CD4-positive, CD25-positive, alpha-beta regulatory T cell (primary cell): Measurements from ENCODE around the gene BMP2K. TPM values are rescaled to one million over a fixed set of nuclear protein-coding genes. Genes with fewer than 3 reads are reported as not detected.

ENCODE experiments used
- ATAC-seq, 2 donors: fragments of 150-1000 bp; cut with Tn5 transposase; one replicate each; pipeline ENCODE4 v1.10.0; 2021; ENCODE audit warnings: low read depth in 2 of 2, moderate number of reproducible peaks in 2 of 2, moderate library complexity in 1 of 2
- DNase-seq, 3 donors: peaks; one replicate each; pipeline versions ENCODE4 v3.0.0 to v3.0.0-alpha.2; 2012 to 2022; ENCODE audit warnings: mixed read lengths in 1 of 3
- H3K27ac ChIP-seq: one replicate; pipeline ENCODE4 v1.7.0; 2013; ENCODE audit warnings: mild to moderate bottlenecking, low read length; ENCODE audit not compliant: insufficient read depth, poor library complexity, severe bottlenecking
- H3K27me3 ChIP-seq: one replicate; pipeline ENCODE4 v1.7.0; 2013; ENCODE audit warnings: low read length; ENCODE audit not compliant: control insufficient read depth, insufficient read depth
- H3K36me3 ChIP-seq: one replicate; pipeline ENCODE4 v1.7.0; 2013; ENCODE audit warnings: mild to moderate bottlenecking, low read length, moderate library complexity; ENCODE audit not compliant: control insufficient read depth, insufficient read depth
- H3K4me1 ChIP-seq: 2 replicates; pipeline ENCODE4 v1.7.0; 2013; ENCODE audit warnings: mild to moderate bottlenecking, low read length; ENCODE audit not compliant: insufficient read depth, control insufficient read depth, poor library complexity, severe bottlenecking
- H3K4me3 ChIP-seq: one replicate; pipeline ENCODE4 v1.7.0; 2013; ENCODE audit warnings: low read depth, mild to moderate bottlenecking, low read length, moderate library complexity
- H3K9me3 ChIP-seq, 2 experiments: 1 replicate in 1 of 2; 2 replicates in 1 of 2; pipeline ENCODE4 v1.7.0; 2013; ENCODE audit warnings: low read length in 2 of 2, mild to moderate bottlenecking in 1 of 2, moderate library complexity in 1 of 2; ENCODE audit not compliant: control insufficient read depth in 2 of 2
- H3K27ac Mint-ChIP-seq, 3 donors: one replicate each; pipeline ENCODE4 v1.8.0; 2020 to 2022; ENCODE audit warnings: mild to moderate bottlenecking in 3 of 3, mixed read lengths in 3 of 3, moderate library complexity in 2 of 3
- H3K27me3 Mint-ChIP-seq: one replicate; pipeline ENCODE4 v1.8.0; 2022; ENCODE audit warnings: mild to moderate bottlenecking, mixed read lengths
- H3K36me3 Mint-ChIP-seq: one replicate; pipeline ENCODE4 v1.8.0; 2020; ENCODE audit warnings: mixed read lengths
- H3K4me1 Mint-ChIP-seq, 4 donors: one replicate each; pipeline ENCODE4 v1.8.0; 2020 to 2022; ENCODE audit warnings: mixed read lengths in 4 of 4, mild to moderate bottlenecking in 1 of 4
- H3K4me3 Mint-ChIP-seq, 4 donors: one replicate each; pipeline ENCODE4 v1.8.0; 2020 to 2022; ENCODE audit warnings: mild to moderate bottlenecking in 4 of 4, mixed read lengths in 4 of 4, moderate library complexity in 3 of 4
- H3K9me3 Mint-ChIP-seq, 7 donors: one replicate each; pipeline ENCODE4 v1.8.0; 2020 to 2022; ENCODE audit warnings: mixed read lengths in 7 of 7, mild to moderate bottlenecking in 3 of 7, moderate library complexity in 2 of 7
- polyA plus RNA-seq, 4 donors: library from polyadenylated mRNA; unstranded; fragments of 300-500 nt; fragmentation: Illumina TruSeq; gene quantifications; one replicate each; pipeline ENCODE4 v1.2.3, GENCODE V29; 2021
- total RNA-seq: library from RNA; stranded (reverse); gene quantifications from one replicate; pipeline ENCODE4 v1.2.3, GENCODE V29; 2022

The BMP2K gene
- total and polyA plus RNA-seq, 5 donors from 2014 or later: 1.2 to 7.8 (median 2.0) TPM

DNA sequence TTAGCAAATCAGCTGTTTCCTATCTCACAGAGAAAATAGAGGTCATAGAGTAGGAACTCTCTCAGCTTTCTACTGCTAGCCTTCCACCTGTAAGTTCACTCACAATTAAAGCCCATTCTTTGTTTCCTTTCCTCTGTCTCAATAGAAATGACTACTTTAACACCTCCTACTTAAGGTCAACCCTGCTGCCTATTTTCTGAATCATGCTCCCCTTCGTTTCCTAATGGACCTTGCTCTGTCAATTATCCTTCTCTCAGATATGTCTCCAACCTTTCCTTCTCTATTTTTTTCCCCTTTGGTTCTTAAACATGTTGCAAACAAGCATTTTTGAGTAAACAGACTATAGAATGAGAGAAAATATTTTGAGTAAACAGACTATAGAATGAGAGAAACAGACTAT lies 168.2 kb downstream of the BMP2K start:
- DNase-seq: no peak
- H3K4me1 Mint-ChIP-seq: peaks cover 0 to 15% (median 6%) of the 10 kb centered on the region in 4 donors
- H3K27ac ChIP-seq: no peak overlapping the region
- peaks cover 0 to 2% (median 0%) of the 10 kb centered on the region in 7 donors for H3K9me3 Mint-ChIP-seq
- H3K36me3 ChIP-seq: no peaks in the 10 kb centered on the region
- peaks cover 50% of the 10 kb centered on the region for H3K27me3 Mint-ChIP-seq
- peaks cover 8% of the 10 kb centered on the region for H3K4me1 ChIP-seq
- peaks cover 22% of the 10 kb centered on the region for H3K27me3 ChIP-seq
- no peak for ATAC-seq
- peak overlapping the region in 2 of 4 donors; percentile 18 to 27 for H3K4me3 Mint-ChIP-seq
- no peak overlapping the region for H3K27ac Mint-ChIP-seq
- peaks cover 3% of the 10 kb centered on the region for H3K36me3 Mint-ChIP-seq
- H3K4me3 ChIP-seq: no peak overlapping the region
- H3K9me3 ChIP-seq: no peaks in the 10 kb centered on the region

DNA sequence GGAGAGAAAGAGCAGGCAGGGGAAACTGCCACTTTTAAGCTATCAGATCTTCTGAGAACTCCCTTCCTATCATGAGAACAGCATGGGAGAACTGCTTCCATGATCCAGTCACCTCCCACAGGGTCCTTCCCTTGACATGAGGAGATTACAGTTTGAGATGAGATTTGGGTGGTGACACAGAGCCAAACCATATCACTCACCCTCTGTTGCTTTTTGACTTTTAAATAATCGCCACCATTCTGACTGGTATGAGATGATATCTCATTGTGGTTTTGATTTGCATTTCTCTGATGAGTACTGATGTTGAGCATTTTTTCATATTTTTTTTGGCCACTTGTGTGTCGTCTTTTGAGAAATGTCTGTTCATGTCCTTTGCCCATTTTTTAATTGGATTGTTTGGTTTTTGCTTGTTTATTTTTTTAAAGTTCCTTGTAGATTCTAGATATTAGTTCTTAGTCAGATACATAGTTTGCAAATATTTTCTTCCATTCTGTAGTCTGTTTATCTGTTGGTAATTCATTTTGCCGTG lies 169.6 kb downstream of the BMP2K start:
- Histone ChIP-seq H3K27ac (no peak overlapping the region), H3K36me3 (no peaks in the 10 kb centered on the region), H3K4me1 (no peaks in the 10 kb centered on the region), H3K27me3 (peaks cover 29% of the 10 kb centered on the region), H3K4me3 (no peak overlapping the region), H3K9me3 (no peaks in the 10 kb centered on the region)
- Mint-ChIP-seq H3K4me3 (no peak overlapping the region), H3K4me1 (peaks cover 0 to 11% (median 4%) of the 10 kb centered on the region in 4 donors), H3K36me3 (peaks cover 3% of the 10 kb centered on the region), H3K27ac (no peak overlapping the region), H3K9me3 (no peaks in the 10 kb centered on the region), H3K27me3 (peaks cover 50% of the 10 kb centered on the region)
- peak in 1 of 3 donors; percentile 24 for DNase-seq
- ATAC-seq: peak; percentile 31 to 46

DNA sequence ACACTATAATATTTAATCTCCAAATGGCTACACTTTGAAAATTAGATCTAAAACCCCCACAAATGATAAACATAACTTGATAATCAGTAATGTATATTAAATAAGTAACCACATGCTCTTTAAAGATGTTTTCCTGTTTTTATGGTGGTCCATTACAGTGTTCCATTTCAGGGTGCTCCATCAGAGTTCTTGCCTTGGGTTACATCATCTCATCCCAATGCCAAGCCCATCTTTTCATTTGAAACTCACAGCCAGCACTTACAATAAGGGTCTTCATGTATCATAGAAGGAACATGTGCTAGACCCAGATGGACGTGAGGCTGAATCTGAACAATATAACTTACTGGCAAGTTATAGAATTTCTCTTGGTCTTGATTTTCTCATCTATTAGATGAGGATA lies 173.6 kb downstream of the BMP2K start:
- peaks cover 0 to 11% (median 4%) of the 10 kb centered on the region in 4 donors for H3K4me1 Mint-ChIP-seq
- Histone ChIP-seq H3K36me3 (no peaks in the 10 kb centered on the region), H3K27me3 (peaks cover 31% of the 10 kb centered on the region), H3K4me3 (no peak overlapping the region), H3K9me3 (no peaks in the 10 kb centered on the region), H3K4me1 (no peaks in the 10 kb centered on the region), H3K27ac (no peak overlapping the region)
- ATAC-seq (no peak), DNase-seq (no peak)
- H3K36me3 Mint-ChIP-seq: peaks cover 3% of the 10 kb centered on the region
- no peak overlapping the region for H3K27ac Mint-ChIP-seq
- peaks cover 49% of the 10 kb centered on the region for H3K27me3 Mint-ChIP-seq
- no peaks in the 10 kb centered on the region for H3K9me3 Mint-ChIP-seq
- H3K4me3 Mint-ChIP-seq: no peak overlapping the region

DNA sequence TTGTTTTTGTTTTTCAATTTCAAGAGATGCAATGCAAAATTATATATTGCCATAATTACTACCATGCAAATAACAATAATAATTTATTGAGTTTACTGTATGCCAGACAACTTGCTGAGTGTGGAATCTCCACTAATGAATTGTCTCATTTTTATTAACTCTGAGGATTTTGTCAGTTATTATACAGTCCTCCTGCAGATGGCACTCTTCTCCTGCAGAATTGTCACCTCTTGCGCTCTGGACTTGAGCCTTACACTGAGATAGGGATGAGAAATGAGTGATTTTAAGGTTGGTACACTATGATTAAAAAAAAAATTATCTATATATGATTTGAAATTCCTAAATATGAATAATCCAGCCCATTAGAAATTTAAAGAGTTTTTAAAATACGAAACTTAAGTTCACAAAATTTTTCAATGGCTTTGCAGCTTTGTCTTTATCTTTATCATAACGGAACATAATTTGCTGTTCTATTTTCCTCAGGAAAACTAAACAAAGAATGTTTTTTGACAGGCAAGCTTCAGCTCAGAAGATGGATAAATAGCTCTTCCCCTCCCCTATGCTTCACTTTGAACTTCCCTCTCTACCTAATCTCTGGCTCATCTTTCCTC lies 175.8 kb downstream of the BMP2K start:
- no peaks in the 10 kb centered on the region for H3K9me3 Mint-ChIP-seq
- Histone ChIP-seq H3K4me1 (no peaks in the 10 kb centered on the region), H3K36me3 (no peaks in the 10 kb centered on the region), H3K27me3 (peaks cover 28% of the 10 kb centered on the region), H3K4me3 (no peak overlapping the region), H3K27ac (no peak overlapping the region), H3K9me3 (no peaks in the 10 kb centered on the region)
- H3K27me3 Mint-ChIP-seq: peaks cover 35% of the 10 kb centered on the region
- H3K4me3 Mint-ChIP-seq: no peak overlapping the region
- ATAC-seq: peak; percentile 60 to 73
- no peak overlapping the region for H3K27ac Mint-ChIP-seq
- peaks cover 3% of the 10 kb centered on the region for H3K36me3 Mint-ChIP-seq
- H3K4me1 Mint-ChIP-seq: no peaks in the 10 kb centered on the region
- DNase-seq: peak in 2 of 3 donors; percentile 47

DNA sequence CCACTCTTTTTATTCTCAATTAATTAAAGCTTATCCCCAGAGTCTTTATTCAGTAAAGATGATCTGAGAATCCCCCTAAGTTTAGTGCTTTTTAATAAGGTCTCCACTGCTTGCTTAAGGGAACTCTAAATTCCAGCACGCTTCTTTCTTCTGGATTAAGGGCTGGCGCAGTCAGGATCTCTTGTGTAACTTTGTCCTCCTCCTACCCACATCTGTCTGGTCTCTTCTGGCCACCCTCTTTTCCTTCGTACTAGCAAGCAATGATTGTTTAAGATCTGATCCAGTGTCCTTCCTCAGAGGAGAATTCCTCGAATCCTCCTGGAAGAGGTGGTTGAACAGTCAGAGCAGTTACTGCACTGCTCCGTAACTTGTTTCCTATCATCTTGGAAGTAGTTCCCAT lies 177.1 kb downstream of the BMP2K start:
- H3K9me3 ChIP-seq: no peaks in the 10 kb centered on the region
- ATAC-seq (no peak), DNase-seq (no peak)
- H3K4me3 Mint-ChIP-seq: no peak overlapping the region
- no peak overlapping the region for H3K4me3 ChIP-seq
- peaks cover 33% of the 10 kb centered on the region for H3K27me3 Mint-ChIP-seq
- H3K27ac ChIP-seq: no peak overlapping the region
- no peaks in the 10 kb centered on the region for H3K9me3 Mint-ChIP-seq
- no peaks in the 10 kb centered on the region for H3K36me3 Mint-ChIP-seq
- no peak overlapping the region for H3K27ac Mint-ChIP-seq
- peaks cover 20% of the 10 kb centered on the region for H3K27me3 ChIP-seq
- H3K4me1 Mint-ChIP-seq: no peaks in the 10 kb centered on the region
- no peaks in the 10 kb centered on the region for H3K4me1 ChIP-seq
- no peaks in the 10 kb centered on the region for H3K36me3 ChIP-seq

DNA sequence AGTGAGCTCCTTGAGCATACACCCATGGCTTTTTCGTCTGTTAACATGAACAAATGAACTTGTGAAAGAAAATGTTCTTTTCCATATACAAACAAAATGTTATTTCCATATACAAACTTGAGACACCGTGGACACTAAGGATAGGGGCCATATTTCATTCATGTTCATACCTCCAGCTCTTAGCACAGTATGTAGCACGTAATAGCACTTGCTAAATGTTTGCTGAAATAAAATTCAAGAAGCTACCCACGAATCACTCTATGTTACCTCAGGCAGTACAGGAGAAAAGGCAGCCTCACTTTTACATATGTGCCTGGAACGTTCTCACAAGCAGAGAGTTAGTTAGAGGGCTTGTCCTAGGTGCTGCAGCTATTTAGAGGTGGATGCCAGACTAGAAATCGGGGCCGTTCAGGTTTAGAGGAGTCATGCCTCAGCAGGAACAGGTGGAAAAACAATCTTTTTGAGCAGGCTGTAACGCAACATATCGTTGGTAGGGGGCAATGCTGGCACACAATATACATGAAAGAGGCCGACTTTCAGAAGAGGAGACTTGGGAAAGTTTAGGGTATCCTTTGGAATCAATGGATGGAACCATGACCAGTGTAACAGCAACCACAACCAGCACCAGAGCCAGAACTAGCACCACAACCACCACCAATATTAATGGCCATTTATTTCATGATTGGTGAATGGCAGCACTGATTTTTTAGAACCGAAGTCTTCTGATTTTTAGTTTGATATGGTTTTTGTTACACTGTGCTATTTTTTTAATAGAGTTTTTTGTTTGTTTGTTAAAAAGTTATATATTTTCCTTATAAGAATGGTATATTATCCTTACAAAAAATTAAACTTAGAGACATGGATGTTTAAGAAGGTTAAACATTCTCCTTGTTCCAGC lies 177.9 kb downstream of the BMP2K start:
- Mint-ChIP-seq H3K36me3 (no peaks in the 10 kb centered on the region), H3K27ac (no peak overlapping the region), H3K27me3 (peaks cover 29% of the 10 kb centered on the region), H3K9me3 (no peaks in the 10 kb centered on the region), H3K4me3 (no peak overlapping the region), H3K4me1 (no peaks in the 10 kb centered on the region)
- peak in 1 of 3 donors; percentile 5 for DNase-seq
- Histone ChIP-seq H3K9me3 (no peaks in the 10 kb centered on the region), H3K4me3 (no peak overlapping the region), H3K27me3 (peaks cover 19% of the 10 kb centered on the region), H3K36me3 (no peaks in the 10 kb centered on the region), H3K27ac (no peak overlapping the region), H3K4me1 (no peaks in the 10 kb centered on the region)
- no peak for ATAC-seq

DNA sequence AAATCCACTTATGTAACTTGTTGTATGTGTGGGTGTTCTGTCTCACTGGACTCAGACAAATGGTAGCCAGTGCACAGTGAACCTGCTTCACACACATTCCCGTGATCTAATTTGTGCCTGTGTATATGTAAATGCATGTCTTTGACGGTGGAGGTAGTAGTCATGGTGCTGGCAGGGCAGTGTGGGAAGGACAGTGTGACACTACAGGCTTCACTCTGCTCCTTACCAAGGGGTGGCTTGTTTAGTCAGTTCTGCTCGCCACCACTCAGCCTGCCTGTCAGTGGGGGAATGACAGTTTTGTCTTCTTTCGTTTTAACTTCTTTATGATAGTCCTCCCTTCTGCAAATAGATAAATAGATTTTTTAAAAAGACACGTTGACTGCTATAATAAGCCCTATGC lies 180.8 kb downstream of the BMP2K start:
- peaks cover 9% of the 10 kb centered on the region for H3K27me3 ChIP-seq
- Mint-ChIP-seq H3K4me1 (no peaks in the 10 kb centered on the region), H3K27ac (no peak overlapping the region), H3K9me3 (no peaks in the 10 kb centered on the region), H3K27me3 (peaks cover 26% of the 10 kb centered on the region), H3K4me3 (no peak overlapping the region), H3K36me3 (no peaks in the 10 kb centered on the region)
- H3K9me3 ChIP-seq: no peaks in the 10 kb centered on the region
- no peaks in the 10 kb centered on the region for H3K36me3 ChIP-seq
- H3K27ac ChIP-seq: no peak overlapping the region
- ATAC-seq (no peak), DNase-seq (no peak)
- no peaks in the 10 kb centered on the region for H3K4me1 ChIP-seq
- no peak overlapping the region for H3K4me3 ChIP-seq
